SK-N-SH treated with all-trans-retinoic acid at 6 μM for 48 hours (cell line): ENCODE measurements around the gene SLC38A3.

Source experiments
- ATAC-seq: fragments of 200-7000 bp; cut with Tn5 transposase; 3 replicates; pipeline ENCODE4 v1.9.1; 2020; ENCODE audit warnings: mild to moderate bottlenecking, moderate library complexity
- BACH2 ChIP-seq: fragments of 250-450 bp; sonication (Bioruptor Pico); IDR thresholded peaks from 2 replicates; pipeline ENCODE4 v1.9.0; 2021; ENCODE audit warnings: mild to moderate bottlenecking, borderline replicate concordance
- ESRRG ChIP-seq: fragments of 250-450 bp; sonication (Bioruptor Pico); IDR thresholded peaks from 2 replicates; pipeline ENCODE4 v1.6.1; 2021; ENCODE audit warnings: mild to moderate bottlenecking
- ISL1 ChIP-seq: fragments of 250-450 bp; sonication (Bioruptor Pico); IDR thresholded peaks from 2 replicates; pipeline ENCODE4 v2.1.2; 2022; ENCODE audit warnings: mild to moderate bottlenecking, moderate library complexity
- OSR1 ChIP-seq: fragments of 250-450 bp; sonication (Bioruptor Pico); IDR thresholded peaks from 2 replicates; pipeline ENCODE4 v1.8.0; 2022; ENCODE audit warnings: moderate library complexity, mild to moderate bottlenecking, inconsistent platforms
- RARB ChIP-seq: fragments of 250-450 bp; sonication (Bioruptor Pico); IDR thresholded peaks from 2 replicates; pipeline ENCODE4 v1.8.0; 2021; ENCODE audit warnings: mild to moderate bottlenecking, moderate library complexity
- SNAI2 ChIP-seq: fragments of 250-450 bp; sonication (Bioruptor Pico); IDR thresholded peaks from 2 replicates; pipeline ENCODE4 v1.5.0; 2020; ENCODE audit warnings: mild to moderate bottlenecking, moderate library complexity
- TOX ChIP-seq: fragments of 250-450 bp; sonication (Bioruptor Pico); IDR thresholded peaks from 2 replicates; pipeline ENCODE4 v1.8.0; 2021; ENCODE audit warnings: mild to moderate bottlenecking, moderate library complexity, borderline replicate concordance
- ZC3H10 ChIP-seq: fragments of 250-450 bp; sonication (Bioruptor Pico); IDR thresholded peaks from 2 replicates; pipeline ENCODE4 v1.5.1; 2021; ENCODE audit warnings: mild to moderate bottlenecking, moderate library complexity
- ZFP3 ChIP-seq: fragments of 250-450 bp; sonication (Bioruptor Pico); IDR thresholded peaks from 2 replicates; pipeline ENCODE4 v1.5.0; 2020; ENCODE audit warnings: mild to moderate bottlenecking, moderate library complexity
- ZFP30 ChIP-seq: fragments of 450-650 bp; formaldehyde crosslinking; IDR thresholded peaks from 2 replicates; pipeline ENCODE4 v1.5.0; 2022; ENCODE audit warnings: mild to moderate bottlenecking, moderate library complexity
- ZNF565 ChIP-seq: fragments of 450-650 bp; formaldehyde crosslinking; conservative IDR thresholded peaks from 2 replicates; pipeline ENCODE4 v1.5.0; 2020; ENCODE audit warnings: low read depth, mild to moderate bottlenecking, moderate library complexity
- ZNF70 ChIP-seq: fragments of 450-650 bp; formaldehyde crosslinking; IDR thresholded peaks from 2 replicates; pipeline ENCODE4 v1.5.0; 2020; ENCODE audit warnings: mild to moderate bottlenecking, moderate library complexity
- TF ChIP-seq, protein P1 (sequence below): fragments of 250-450 bp; sonication (Bioruptor Pico); IDR thresholded peaks from 2 replicates; pipeline ENCODE4 v1.5.1; 2020; ENCODE audit warnings: low read depth, mild to moderate bottlenecking, moderate library complexity
- TF ChIP-seq, protein P2 (sequence below): fragments of 250-450 bp; sonication (Bioruptor Pico); IDR thresholded peaks from 2 replicates; pipeline ENCODE4 v1.5.0; 2020; ENCODE audit warnings: mild to moderate bottlenecking, moderate library complexity
- TF ChIP-seq, protein P3 (sequence below): fragments of 250-450 bp; sonication (Bioruptor Pico); IDR thresholded peaks from 2 replicates; pipeline ENCODE4 v1.5.1; 2021; ENCODE audit warnings: mild to moderate bottlenecking, moderate library complexity
- TF ChIP-seq, protein P4 (sequence below): fragments of 250-450 bp; sonication (Bioruptor Pico); IDR thresholded peaks from 2 replicates; pipeline ENCODE4 v1.8.0; 2020; ENCODE audit warnings: mild to moderate bottlenecking, moderate library complexity, borderline replicate concordance
- TF ChIP-seq, protein P5 (sequence below): fragments of 250-450 bp; sonication (Bioruptor Pico); IDR thresholded peaks from 2 replicates; pipeline ENCODE4 v1.8.0; 2021; ENCODE audit warnings: low read depth, mild to moderate bottlenecking, moderate library complexity, borderline replicate concordance

SLC38A3 gene

DNA sequence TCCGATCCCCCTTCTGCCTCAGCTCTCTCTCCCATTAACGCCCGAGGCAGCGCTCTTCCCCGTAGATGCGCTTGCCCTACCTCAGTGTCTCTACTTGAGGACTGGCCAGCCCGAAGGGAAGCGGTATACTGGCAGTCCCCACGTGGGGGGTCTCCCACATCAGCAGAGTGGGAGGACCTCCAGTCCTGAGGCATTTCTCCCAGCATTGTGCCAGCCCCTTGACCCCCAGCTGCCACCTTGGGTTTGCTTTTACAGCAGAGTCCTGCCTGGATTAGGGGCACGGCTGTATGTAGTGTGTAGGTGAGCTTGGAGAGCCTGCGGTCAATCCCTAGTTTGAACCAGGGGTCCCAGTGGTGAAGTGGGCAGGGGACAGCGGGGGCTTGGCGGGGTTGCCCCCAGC is 49.2 kb upstream of the SLC38A3 start:
- no peak for TF ChIP-seq RARB (CRISPR knock-in tag)
- TF ChIP-seq, protein P1, sequence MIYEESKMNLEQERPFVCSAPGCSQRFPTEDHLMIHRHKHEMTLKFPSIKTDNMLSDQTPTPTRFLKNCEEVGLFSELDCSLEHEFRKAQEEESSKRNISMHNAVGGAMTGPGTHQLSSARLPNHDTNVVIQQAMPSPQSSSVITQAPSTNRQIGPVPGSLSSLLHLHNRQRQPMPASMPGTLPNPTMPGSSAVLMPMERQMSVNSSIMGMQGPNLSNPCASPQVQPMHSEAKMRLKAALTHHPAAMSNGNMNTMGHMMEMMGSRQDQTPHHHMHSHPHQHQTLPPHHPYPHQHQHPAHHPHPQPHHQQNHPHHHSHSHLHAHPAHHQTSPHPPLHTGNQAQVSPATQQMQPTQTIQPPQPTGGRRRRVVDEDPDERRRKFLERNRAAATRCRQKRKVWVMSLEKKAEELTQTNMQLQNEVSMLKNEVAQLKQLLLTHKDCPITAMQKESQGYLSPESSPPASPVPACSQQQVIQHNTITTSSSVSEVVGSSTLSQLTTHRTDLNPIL (CRISPR knock-in tag) = no peak
- TF ChIP-seq ESRRG = no peak
- TF ChIP-seq, protein P2, sequence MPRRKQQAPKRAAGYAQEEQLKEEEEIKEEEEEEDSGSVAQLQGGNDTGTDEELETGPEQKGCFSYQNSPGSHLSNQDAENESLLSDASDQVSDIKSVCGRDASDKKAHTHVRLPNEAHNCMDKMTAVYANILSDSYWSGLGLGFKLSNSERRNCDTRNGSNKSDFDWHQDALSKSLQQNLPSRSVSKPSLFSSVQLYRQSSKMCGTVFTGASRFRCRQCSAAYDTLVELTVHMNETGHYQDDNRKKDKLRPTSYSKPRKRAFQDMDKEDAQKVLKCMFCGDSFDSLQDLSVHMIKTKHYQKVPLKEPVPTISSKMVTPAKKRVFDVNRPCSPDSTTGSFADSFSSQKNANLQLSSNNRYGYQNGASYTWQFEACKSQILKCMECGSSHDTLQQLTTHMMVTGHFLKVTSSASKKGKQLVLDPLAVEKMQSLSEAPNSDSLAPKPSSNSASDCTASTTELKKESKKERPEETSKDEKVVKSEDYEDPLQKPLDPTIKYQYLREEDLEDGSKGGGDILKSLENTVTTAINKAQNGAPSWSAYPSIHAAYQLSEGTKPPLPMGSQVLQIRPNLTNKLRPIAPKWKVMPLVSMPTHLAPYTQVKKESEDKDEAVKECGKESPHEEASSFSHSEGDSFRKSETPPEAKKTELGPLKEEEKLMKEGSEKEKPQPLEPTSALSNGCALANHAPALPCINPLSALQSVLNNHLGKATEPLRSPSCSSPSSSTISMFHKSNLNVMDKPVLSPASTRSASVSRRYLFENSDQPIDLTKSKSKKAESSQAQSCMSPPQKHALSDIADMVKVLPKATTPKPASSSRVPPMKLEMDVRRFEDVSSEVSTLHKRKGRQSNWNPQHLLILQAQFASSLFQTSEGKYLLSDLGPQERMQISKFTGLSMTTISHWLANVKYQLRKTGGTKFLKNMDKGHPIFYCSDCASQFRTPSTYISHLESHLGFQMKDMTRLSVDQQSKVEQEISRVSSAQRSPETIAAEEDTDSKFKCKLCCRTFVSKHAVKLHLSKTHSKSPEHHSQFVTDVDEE (CRISPR knock-in tag) = no peak
- TF ChIP-seq, protein P3, sequence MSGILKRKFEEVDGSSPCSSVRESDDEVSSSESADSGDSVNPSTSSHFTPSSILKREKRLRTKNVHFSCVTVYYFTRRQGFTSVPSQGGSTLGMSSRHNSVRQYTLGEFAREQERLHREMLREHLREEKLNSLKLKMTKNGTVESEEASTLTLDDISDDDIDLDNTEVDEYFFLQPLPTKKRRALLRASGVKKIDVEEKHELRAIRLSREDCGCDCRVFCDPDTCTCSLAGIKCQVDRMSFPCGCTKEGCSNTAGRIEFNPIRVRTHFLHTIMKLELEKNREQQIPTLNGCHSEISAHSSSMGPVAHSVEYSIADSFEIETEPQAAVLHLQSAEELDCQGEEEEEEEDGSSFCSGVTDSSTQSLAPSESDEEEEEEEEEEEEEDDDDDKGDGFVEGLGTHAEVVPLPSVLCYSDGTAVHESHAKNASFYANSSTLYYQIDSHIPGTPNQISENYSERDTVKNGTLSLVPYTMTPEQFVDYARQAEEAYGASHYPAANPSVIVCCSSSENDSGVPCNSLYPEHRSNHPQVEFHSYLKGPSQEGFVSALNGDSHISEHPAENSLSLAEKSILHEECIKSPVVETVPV (CRISPR knock-in tag) = no peak
- TF ChIP-seq ZFP3 (CRISPR knock-in tag) = no peak
- TF ChIP-seq, protein P4, sequence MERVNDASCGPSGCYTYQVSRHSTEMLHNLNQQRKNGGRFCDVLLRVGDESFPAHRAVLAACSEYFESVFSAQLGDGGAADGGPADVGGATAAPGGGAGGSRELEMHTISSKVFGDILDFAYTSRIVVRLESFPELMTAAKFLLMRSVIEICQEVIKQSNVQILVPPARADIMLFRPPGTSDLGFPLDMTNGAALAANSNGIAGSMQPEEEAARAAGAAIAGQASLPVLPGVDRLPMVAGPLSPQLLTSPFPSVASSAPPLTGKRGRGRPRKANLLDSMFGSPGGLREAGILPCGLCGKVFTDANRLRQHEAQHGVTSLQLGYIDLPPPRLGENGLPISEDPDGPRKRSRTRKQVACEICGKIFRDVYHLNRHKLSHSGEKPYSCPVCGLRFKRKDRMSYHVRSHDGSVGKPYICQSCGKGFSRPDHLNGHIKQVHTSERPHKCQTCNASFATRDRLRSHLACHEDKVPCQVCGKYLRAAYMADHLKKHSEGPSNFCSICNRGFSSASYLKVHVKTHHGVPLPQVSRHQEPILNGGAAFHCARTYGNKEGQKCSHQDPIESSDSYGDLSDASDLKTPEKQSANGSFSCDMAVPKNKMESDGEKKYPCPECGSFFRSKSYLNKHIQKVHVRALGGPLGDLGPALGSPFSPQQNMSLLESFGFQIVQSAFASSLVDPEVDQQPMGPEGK = no peak
- TF ChIP-seq ZFP30 (CRISPR knock-in tag) = no peak
- TF ChIP-seq ZNF565 (CRISPR knock-in tag) = no peak
- TF ChIP-seq ISL1 = no peak
- no peak for TF ChIP-seq SNAI2 (CRISPR knock-in tag)
- TF ChIP-seq, all 23 proteins: peak for 0
- no peak for ATAC-seq

DNA sequence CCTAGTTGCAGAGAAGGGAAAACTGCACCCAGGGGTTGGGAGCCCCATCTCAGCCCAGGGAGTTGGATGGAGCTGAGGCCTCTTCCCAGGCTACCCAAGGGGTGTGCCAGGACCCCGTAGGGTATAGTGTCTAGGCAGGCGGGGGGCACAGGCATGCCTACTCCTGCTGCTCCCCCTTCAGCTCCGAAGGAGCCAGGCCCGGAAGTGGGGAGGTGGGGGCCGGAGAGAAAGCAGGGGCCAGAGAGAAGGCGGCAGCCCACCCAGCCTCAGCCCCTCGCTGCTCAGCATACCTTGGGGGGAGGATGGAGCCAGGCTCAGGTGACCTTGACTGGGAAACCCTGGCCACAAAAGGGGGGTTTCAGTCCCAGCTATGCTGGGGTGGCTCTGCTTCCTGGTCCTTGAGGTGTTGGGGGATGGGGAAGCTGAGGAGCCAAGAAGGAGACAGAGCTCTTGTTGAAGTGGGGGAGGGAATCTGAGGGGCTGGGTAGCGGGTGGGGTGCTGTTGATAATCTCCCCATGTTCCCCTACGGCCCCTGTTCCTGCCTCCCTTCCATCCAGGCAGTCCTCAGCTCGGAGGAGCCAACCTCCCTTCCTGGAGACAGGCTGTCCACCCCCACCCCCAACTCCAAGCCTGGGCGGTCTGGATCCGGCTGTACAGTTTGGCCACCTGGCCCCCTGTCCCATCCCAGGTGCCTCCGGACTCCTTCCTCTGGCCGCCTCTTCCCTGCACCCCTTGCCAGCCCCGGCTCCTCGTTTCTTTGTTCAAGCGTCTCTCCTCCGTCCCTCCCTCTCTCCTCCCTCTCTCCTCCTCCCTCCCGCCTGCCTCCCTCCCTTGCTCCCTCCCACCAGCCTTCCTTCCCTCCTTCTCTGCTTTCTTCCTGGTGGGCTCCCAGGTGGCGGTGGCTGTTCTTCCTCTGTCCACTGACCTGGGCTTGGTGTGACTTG is 48.2 kb upstream of the SLC38A3 start:
- TF ChIP-seq ISL1 = no peak
- no peak for TF ChIP-seq ZFP30 (CRISPR knock-in tag)
- no peak for TF ChIP-seq RARB (CRISPR knock-in tag)
- no peak for TF ChIP-seq OSR1 (CRISPR knock-in tag)
- TF ChIP-seq TOX (CRISPR knock-in tag) = no peak
- no peak for TF ChIP-seq ZFP3 (CRISPR knock-in tag)
- TF ChIP-seq BACH2 = no peak
- peak; percentile 53 for ATAC-seq

DNA sequence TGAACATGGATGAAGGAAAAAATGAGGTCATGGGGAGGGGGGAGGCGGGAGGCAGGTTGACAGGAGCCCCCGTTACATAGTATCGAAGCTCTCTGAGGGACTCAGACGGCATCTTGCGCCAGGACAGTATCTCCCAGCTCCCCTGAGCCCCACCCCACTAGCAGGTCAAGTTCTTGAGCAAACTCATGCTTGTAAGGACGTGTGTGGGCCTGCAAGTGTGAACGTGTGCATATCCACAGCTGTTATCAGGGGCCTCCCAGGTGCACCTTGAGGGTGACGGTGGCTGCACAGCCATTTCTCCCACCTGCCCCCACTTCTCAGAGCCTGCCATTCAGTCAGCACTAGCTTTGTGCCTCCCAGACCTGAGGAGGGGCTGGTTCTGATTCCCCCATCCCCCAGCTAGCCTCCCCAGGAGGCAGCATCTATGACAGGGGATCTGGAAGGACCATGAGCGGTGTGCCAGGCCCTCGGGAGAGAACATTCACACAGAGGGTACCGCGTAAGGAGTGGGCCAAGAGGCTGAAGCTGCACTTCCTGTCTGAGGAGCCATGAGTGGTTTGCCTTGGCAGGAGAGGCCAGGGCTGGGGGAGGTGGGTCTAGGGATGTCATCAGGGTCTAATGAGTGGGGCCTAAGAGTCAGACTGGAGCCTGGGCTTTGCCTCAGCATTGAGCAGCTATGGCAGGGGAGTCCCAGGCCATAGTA is 47.1 kb upstream of the SLC38A3 start:
- TF ChIP-seq BACH2 (no peak), ISL1 (no peak), ZC3H10 (no peak), ESRRG (no peak), ZNF70 (CRISPR knock-in tag) (no peak), ZNF565 (CRISPR knock-in tag) (no peak)
- TF ChIP-seq, protein P5, sequence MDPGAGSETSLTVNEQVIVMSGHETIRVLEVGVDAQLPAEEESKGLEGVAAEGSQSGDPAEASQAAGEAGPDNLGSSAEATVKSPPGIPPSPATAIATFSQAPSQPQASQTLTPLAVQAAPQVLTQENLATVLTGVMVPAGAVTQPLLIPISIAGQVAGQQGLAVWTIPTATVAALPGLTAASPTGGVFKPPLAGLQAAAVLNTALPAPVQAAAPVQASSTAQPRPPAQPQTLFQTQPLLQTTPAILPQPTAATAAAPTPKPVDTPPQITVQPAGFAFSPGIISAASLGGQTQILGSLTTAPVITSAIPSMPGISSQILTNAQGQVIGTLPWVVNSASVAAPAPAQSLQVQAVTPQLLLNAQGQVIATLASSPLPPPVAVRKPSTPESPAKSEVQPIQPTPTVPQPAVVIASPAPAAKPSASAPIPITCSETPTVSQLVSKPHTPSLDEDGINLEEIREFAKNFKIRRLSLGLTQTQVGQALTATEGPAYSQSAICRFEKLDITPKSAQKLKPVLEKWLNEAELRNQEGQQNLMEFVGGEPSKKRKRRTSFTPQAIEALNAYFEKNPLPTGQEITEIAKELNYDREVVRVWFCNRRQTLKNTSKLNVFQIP (CRISPR knock-in tag) = no peak
- TF ChIP-seq, protein P4 = no peak
- TF ChIP-seq, protein P3 (CRISPR knock-in tag) = no peak
- TF ChIP-seq, all 23 proteins: peak for 0
- no peak; the same call in 2 of the 3 replicates for ATAC-seq
